Amygdala (tissue), 56 donors: ENCODE results near the gene GLUL.
"Not testable (repeated sequence)": the region's sequence is repeated elsewhere in the genome, so short reads cannot be mapped to it uniquely, and the experiment has no call there.

Experiments used
- DNase-seq, 56 donors: peaks; one replicate each; lab custom pipeline; 2025; lab: John Stamatoyannopoulos, UW

GLUL gene

GRCh38 chr1:182395906-182396305, 4.3 kb upstream of the GLUL start:
- no peak for DNase-seq

- DNase-seq: peak in 2 of 56 donors; percentile 15 to 20
Observed at GRCh38 chr1:182394055-182394775, 2.6 kb upstream of the GLUL start.

GRCh38 chr1:182392050-182393028, 749 bp upstream of the GLUL start:
- peak in 13 of 56 donors; percentile 48 to 83 (median 71) for DNase-seq

GRCh38 chr1:182391028-182391361, 595 bp downstream of the GLUL start:
- DNase-seq: peak in 6 of 56 donors; percentile 57 to 74 (median 64)

- peak in 11 of 56 donors; percentile 11 to 50 (median 20) for DNase-seq
Observed at GRCh38 chr1:182389619-182390047, 2.0 kb downstream of the GLUL start.

- DNase-seq: peak in 1 of 56 donors; percentile 30
Observed at GRCh38 chr1:182388392-182389134, 3.0 kb downstream of the GLUL start.

- no peak for DNase-seq
Observed at GRCh38 chr1:182387566-182387965, 4.0 kb downstream of the GLUL start.

GRCh38 chr1:182386980-182387379, 4.6 kb downstream of the GLUL start:
- no peak for DNase-seq

GRCh38 chr1:182385885-182386853, 5.4 kb downstream of the GLUL start:
- peak in 1 of 56 donors; percentile 20 for DNase-seq

GRCh38 chr1:182384387-182384960, 7.1 kb downstream of the GLUL start:
- DNase-seq: peak in 1 of 56 donors; percentile 26

GRCh38 chr1:182383934-182384333, 7.7 kb downstream of the GLUL start:
- DNase-seq: no peak

GRCh38 chr1:182383037-182383661, 8.4 kb downstream of the GLUL start:
- no peak for DNase-seq

- peak in 1 of 56 donors; percentile 15 for DNase-seq
Observed at GRCh38 chr1:182381962-182382819, 9.4 kb downstream of the GLUL start.

GRCh38 chr1:182380199-182380598, 11.4 kb downstream of the GLUL start:
- DNase-seq: no peak

GRCh38 chr1:182379781-182380180, 11.8 kb downstream of the GLUL start:
- not testable (repeated sequence) for DNase-seq

GRCh38 chr1:182376936-182377574, 14.5 kb downstream of the GLUL start:
- DNase-seq: no peak
